Body of pancreas (tissue), 4 donors: ENCODE results near the gene EHD3. TPM values are rescaled to one million over a fixed set of nuclear protein-coding genes. Genes with fewer than 3 reads are reported as not detected.

Source experiments
- ATAC-seq: fragments of 150-250 bp; one replicate; pipeline ENCODE4 v1.9.1; 2016
- DNase-seq, 4 donors: peaks; one replicate each; pipeline ENCODE4 v3.0.0-alpha.2; 2019
- H3K27ac ChIP-seq, 4 donors: fragments of 200-600 bp; sonication (generic); 1 replicate in 3 of 4; 2 replicates in 1 of 4; pipeline versions ENCODE4 v1.5.1 to v1.6.1; 2016 to 2019; ENCODE audit warnings: mild to moderate bottlenecking in 1 of 4, mixed read lengths in 1 of 4, moderate library complexity in 1 of 4
- H3K27me3 ChIP-seq, 2 donors: fragments of 200-600 bp; sonication (generic); one replicate each; pipeline ENCODE4 v1.6.0; 2016; ENCODE audit warnings: mild to moderate bottlenecking in 1 of 2
- H3K36me3 ChIP-seq, 2 donors: fragments of 200-600 bp; sonication (generic); replicated peaks in 1 of 2; 2 replicates each; pipeline ENCODE4 v1.5.1; 2016; ENCODE audit warnings: low read depth in 2 of 2; ENCODE audit not compliant: insufficient read depth in 1 of 2
- H3K4me1 ChIP-seq: fragments of 200-600 bp; sonication (generic); one replicate; pipeline ENCODE4 v1.6.0; 2016
- H3K4me3 ChIP-seq, 2 donors: fragments of 200-600 bp; sonication (generic); 1 replicate in 1 of 2; 2 replicates in 1 of 2; pipeline ENCODE4 v1.5.1; 2016 to 2019
- H3K9me3 ChIP-seq, 3 donors: fragments of 200-600 bp; sonication (generic); 1 replicate in 2 of 3; 2 replicates in 1 of 3; pipeline ENCODE4 v1.5.1; 2016
- CTCF ChIP-seq, 7 experiments: fragments of 450-650 bp in 4 of 7; fragments of 200-600 bp in 3 of 7; sonication (generic) in 3 of 7; IDR thresholded peaks; one replicate each; pipeline ENCODE4 v1.5.1; 2016 to 2019; ENCODE audit warnings: antibody characterized with exemption in 7 of 7
- POLR2A ChIP-seq, 3 donors: fragments of 450-650 bp; IDR thresholded peaks; one replicate each; pipeline ENCODE4 v1.6.1; 2016; ENCODE audit warnings: antibody characterized with exemption in 3 of 3, mild to moderate bottlenecking in 2 of 3
- WGBS, 2 donors: methylation state at CpG; one replicate each; pipeline ENCODE4 v1.1.5; 2017; 5-methylcytosine and 5-hydroxymethylcytosine counted together
- intact Hi-C: fragments of 100-400 bp; cut with DNase I; formaldehyde crosslinking; loops from one replicate; pipeline ENCODE4 v1.15.1; 2023
- total RNA-seq, 2 donors: library from RNA; depleted of rRNA; stranded (reverse); fragments of >200 nt; gene quantifications; one replicate each; pipeline ENCODE4 v1.1.0, GENCODE V29; 2016

Gene EHD3
- total RNA-seq, 2 donors from 2014 or later: 0.99 to 2.3 TPM

DNA sequence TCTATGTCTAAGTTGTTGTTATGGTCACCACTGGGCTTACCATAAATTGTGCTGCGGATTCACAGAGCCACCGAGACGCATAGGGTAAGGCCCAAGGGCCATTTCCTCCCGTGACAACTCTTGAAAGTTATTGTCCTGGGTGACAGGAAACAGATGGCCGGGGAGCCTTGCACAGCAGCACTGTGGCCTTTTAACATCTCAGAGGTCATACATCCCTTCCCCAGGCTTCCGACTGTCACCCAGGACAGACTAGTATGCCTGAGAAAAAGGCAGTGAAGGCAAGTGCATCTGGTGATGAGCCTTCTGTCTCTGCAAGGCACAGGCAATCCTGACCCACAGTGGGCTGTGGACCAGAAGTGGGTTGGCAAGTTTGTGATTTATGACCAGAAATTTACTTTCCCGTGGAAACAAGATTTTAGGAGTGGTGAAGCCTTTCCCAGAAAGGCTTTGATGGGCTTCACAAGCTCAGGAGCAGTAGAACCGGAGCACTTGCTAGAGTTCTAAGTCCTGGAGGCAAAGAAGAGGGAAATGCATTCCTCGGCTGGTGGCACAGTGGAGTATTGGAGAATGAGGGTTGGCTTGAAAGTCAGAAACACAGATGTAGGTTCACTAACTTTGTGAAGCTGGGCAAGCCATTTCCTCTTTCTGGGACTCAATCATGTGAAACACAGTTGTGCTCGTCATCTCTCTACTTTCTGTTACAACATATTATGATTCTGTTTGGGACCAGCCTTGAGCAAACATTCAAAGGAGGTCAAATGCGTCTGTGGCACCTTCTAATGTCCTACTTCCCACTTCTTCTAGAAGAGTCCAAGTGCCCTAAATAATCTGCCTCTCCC lies 14.6 kb upstream of the EHD3 start:
- H3K27me3 ChIP-seq: no peaks in the 10 kb centered on the region
- no peak overlapping the region for H3K27ac ChIP-seq
- DNase-seq: peak in 1 of 4 donors; percentile 23
- no peak overlapping the region for H3K4me3 ChIP-seq
- 50 to 61% methylated on average over 11 of the region's 11 CpGs for WGBS, 2 donors
- no peaks in the 10 kb centered on the region for H3K4me1 ChIP-seq
- intact Hi-C loops: no loop called here
- TF ChIP-seq POLR2A (IDR thresholded peaks at IDR 0.05): no peak
- no peak for TF ChIP-seq CTCF (IDR thresholded peaks at IDR 0.05)
- no peaks in the 10 kb centered on the region for H3K36me3 ChIP-seq
- no peak for ATAC-seq
- no peaks in the 10 kb centered on the region for H3K9me3 ChIP-seq

GRCh38 chr2:31221544-31221943 lies 12.4 kb upstream of the EHD3 start:
- H3K27me3 ChIP-seq: no peaks in the 10 kb centered on the region
- intact Hi-C loops: no loop called here
- 46 to 53% methylated on average over 6 of the region's 6 CpGs for WGBS, 2 donors
- H3K4me1 ChIP-seq: no peaks in the 10 kb centered on the region
- H3K4me3 ChIP-seq: no peak overlapping the region
- no peak overlapping the region for H3K27ac ChIP-seq
- no peaks in the 10 kb centered on the region for H3K9me3 ChIP-seq
- TF ChIP-seq POLR2A (IDR thresholded peaks at IDR 0.05): no peak
- TF ChIP-seq CTCF (IDR thresholded peaks at IDR 0.05): no peak
- DNase-seq (no peak), ATAC-seq (no peak)
- H3K36me3 ChIP-seq: no peaks in the 10 kb centered on the region

DNA sequence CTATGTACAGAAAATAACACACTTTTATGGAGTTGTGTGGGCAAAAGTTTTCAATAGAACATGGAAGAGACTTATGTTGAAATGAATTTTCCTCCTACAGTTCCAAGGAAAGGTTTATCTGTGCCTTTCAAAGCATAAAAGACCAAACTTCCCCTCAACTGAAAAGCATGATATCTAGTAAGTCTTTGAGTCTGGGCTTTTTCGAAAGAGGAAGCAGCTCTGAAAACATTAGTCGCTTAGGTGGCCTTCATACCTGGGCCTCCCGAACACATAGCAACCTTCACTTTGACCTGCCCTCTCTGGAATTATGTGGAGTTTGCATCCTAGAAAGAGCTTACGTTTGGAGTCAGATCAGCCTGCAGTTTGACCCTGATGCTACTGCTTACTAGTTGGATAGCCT lies 11.9 kb upstream of the EHD3 start:
- ATAC-seq: no peak
- TF ChIP-seq CTCF (IDR thresholded peaks at IDR 0.05): no peak
- no peak for TF ChIP-seq POLR2A (IDR thresholded peaks at IDR 0.05)
- H3K4me3 ChIP-seq: no peak overlapping the region
- H3K27me3 ChIP-seq: no peaks in the 10 kb centered on the region
- DNase-seq: no peak
- H3K36me3 ChIP-seq: no peaks in the 10 kb centered on the region
- intact Hi-C loops: no loop called here
- WGBS, 2 donors: 62 to 63% methylated on average over 4 of the region's 4 CpGs
- no peak overlapping the region for H3K27ac ChIP-seq
- no peaks in the 10 kb centered on the region for H3K4me1 ChIP-seq
- no peaks in the 10 kb centered on the region for H3K9me3 ChIP-seq

GRCh38 chr2:31223026-31223425 lies 10.9 kb upstream of the EHD3 start:
- 58 to 61% methylated on average over 4 of the region's 4 CpGs for WGBS, 2 donors
- Histone ChIP-seq H3K27ac (no peak overlapping the region), H3K9me3 (no peaks in the 10 kb centered on the region), H3K27me3 (no peaks in the 10 kb centered on the region), H3K4me1 (no peaks in the 10 kb centered on the region), H3K36me3 (no peaks in the 10 kb centered on the region), H3K4me3 (no peak overlapping the region)
- intact Hi-C loops: no loop called here
- ATAC-seq: no peak
- DNase-seq: no peak
- no peak for TF ChIP-seq CTCF (IDR thresholded peaks at IDR 0.05)
- no peak for TF ChIP-seq POLR2A (IDR thresholded peaks at IDR 0.05)

DNA sequence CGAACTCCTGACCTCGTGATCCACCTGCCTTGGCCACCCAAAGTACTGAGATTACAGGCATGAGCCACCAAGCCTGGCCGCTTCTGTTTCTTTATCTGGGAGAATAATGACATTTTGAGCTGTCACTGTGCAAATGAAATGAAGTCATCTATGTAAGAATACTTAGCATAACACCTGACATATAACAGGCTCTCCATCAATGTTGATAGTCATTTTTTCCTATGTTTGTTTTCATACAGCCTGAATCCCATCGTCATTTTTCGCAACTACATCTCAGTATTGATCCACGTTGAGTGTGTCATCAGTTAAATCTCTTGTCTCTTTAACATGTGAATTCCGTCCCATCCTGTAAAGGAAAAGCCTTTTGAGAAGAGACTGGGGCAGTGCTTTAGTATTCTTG lies 10.2 kb upstream of the EHD3 start:
- no peaks in the 10 kb centered on the region for H3K36me3 ChIP-seq
- no peaks in the 10 kb centered on the region for H3K27me3 ChIP-seq
- no peak overlapping the region for H3K4me3 ChIP-seq
- ATAC-seq (no peak), DNase-seq (no peak)
- no peak for TF ChIP-seq CTCF (IDR thresholded peaks at IDR 0.05)
- no peak for TF ChIP-seq POLR2A (IDR thresholded peaks at IDR 0.05)
- no peak overlapping the region for H3K27ac ChIP-seq
- intact Hi-C loops: no loop called here
- no peaks in the 10 kb centered on the region for H3K9me3 ChIP-seq
- no peaks in the 10 kb centered on the region for H3K4me1 ChIP-seq
- 57 to 59% methylated on average over 7 of the region's 7 CpGs for WGBS, 2 donors
